ENCODE measurements around the gene LRRC25.

- TF ChIP-seq FOS (IDR thresholded peaks at IDR 0.05; ENCODE audit: borderline replicate concordance, insufficient read depth, low read length) (no peak), CTCF (IDR thresholded peaks at IDR 0.05; ENCODE audit: extremely low read depth in 1 of 2, insufficient read depth in 1 of 2, low read depth in 1 of 2, low read length in 2 of 2) (no peak), POLR2AphosphoS5 (IDR thresholded peaks at IDR 0.05; ENCODE audit: insufficient read depth, low read depth, low read length) (no peak)
Observed at GRCh38 chr19:18425515-18426415, 28.3 kb upstream of the LRRC25 start.

Data from endothelial cell of umbilical vein (primary cell).